ENCODE results near the gene MISP3. TPM values are rescaled to one million over a fixed set of nuclear protein-coding genes. Genes with fewer than 3 reads are reported as not detected.

Gene MISP3
- total and polyA plus RNA-seq, 7 experiments from 2014 or later: 0.18 to 1.9 (median 0.81) TPM

DNA sequence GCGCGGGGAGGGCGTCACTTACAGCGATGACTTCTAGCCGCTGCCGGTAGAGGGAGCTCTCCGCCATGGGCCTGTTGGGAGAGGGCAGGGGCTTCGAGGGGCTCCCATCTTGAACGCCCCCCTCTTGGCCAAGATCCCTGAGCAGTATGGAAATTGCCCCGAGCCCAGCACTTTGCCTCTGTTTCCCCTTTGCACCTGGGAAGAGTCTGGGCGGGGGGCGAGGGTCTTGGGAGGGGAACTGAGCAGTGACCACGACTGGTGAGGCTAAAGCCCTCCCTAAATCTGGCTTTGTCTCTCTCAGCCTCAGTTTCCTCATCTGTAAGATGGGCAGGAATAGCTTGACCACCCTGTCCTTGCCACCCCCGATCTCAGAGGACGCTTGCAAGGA, 13.5 kb upstream of the MISP3 start:
- peak; percentile 68 for ATAC-seq
- intact Hi-C loops (cut with micrococcal nuclease): loop anchor here in 1 of 2 donors (1.0 kb wide), 1 partner anchor 14 kb away; no protein-coding TSS in a partner anchor
- peak overlapping the region in 9 of 10 donors; percentile 19 to 81 (median 55) for H3K4me3 Mint-ChIP-seq
- POLR2A ChIA-PET: interaction anchor here (0.7 to 1.1 kb wide), 2 partner anchors 29 to 37 kb away, joined by 3 read pairs; no protein-coding TSS in a partner anchor
- peak in 5 of 9 donors; percentile 30 to 66 (median 46) for DNase-seq
- CTCF ChIA-PET: interaction anchor here (1.0 to 2.6 kb wide), 8 partner anchors 10 to 180 kb away, joined by 3 to 22 read pairs (median 7); partner anchors contain the start of gene MISP3
- Histone ChIP-seq H3K36me3 (ENCODE audit: control insufficient read depth in 2 of 3, insufficient read depth in 3 of 3, low read length in 3 of 3) (no peaks in the 10 kb centered on the region), H3K4me3 (ENCODE audit: low read length) (no peak overlapping the region), H3K4me1 (ENCODE audit: control insufficient read depth in 2 of 2, insufficient read depth in 2 of 2, low read length in 2 of 2) (peaks cover 9 to 10% of the 10 kb centered on the region in 2 donors), H3K27me3 (ENCODE audit: control insufficient read depth in 2 of 2, insufficient read depth in 2 of 2, low read length in 2 of 2) (peaks cover 5 to 21% of the 10 kb centered on the region in 2 donors), H3K27ac (ENCODE audit: low read depth, low read length) (no peak overlapping the region), H3K9me3 (ENCODE audit: control insufficient read depth in 2 of 3, low read length in 3 of 3) (no peaks in the 10 kb centered on the region)
- H3K27me3 Mint-ChIP-seq: peaks cover 16 to 48% (median 27%) of the 10 kb centered on the region in 5 donors
- H3K4me1 Mint-ChIP-seq: peaks cover 9 to 26% (median 19%) of the 10 kb centered on the region in 7 donors
- peaks cover 0 to 5% (median 0%) of the 10 kb centered on the region in 11 donors for H3K9me3 Mint-ChIP-seq
- no peak overlapping the region for H3K27ac Mint-ChIP-seq
- H3K36me3 Mint-ChIP-seq: peaks cover 0 to 2% (median 1%) of the 10 kb centered on the region in 5 donors

DNA sequence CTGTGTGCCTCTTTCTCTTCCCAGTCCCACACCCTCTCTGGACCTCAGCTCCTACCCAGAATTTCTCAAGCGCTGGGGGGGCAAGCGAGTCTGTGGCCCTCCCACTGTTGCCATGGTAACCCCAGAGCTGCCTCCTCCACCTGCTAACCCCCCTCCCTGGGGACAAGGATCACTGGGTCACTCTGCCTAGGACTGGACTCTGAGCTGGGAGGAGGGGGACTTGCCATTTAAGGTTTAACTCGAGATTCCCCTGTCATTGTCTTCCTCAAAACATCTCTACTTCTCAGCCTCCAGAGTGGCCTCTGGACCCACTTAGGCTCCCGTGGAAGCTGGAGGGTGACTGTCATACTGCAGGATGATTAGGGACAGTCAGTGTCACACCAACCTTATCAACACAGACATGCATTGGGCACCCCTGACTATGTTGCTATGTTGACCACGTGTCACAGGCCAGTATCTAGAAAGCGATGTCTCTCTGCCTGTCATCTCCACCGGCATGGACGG, 12.9 kb upstream of the MISP3 start:
- Histone ChIP-seq H3K27me3 (ENCODE audit: control insufficient read depth in 2 of 2, insufficient read depth in 2 of 2, low read length in 2 of 2) (peaks cover 5 to 21% of the 10 kb centered on the region in 2 donors), H3K9me3 (ENCODE audit: control insufficient read depth in 2 of 3, low read length in 3 of 3) (no peaks in the 10 kb centered on the region), H3K4me1 (ENCODE audit: control insufficient read depth in 2 of 2, insufficient read depth in 2 of 2, low read length in 2 of 2) (peaks cover 9 to 10% of the 10 kb centered on the region in 2 donors), H3K27ac (ENCODE audit: low read depth, low read length) (no peak overlapping the region), H3K36me3 (ENCODE audit: control insufficient read depth in 2 of 3, insufficient read depth in 3 of 3, low read length in 3 of 3) (no peaks in the 10 kb centered on the region), H3K4me3 (ENCODE audit: low read length) (no peak overlapping the region)
- DNase-seq (no peak), ATAC-seq (no peak)
- no peak overlapping the region for H3K27ac Mint-ChIP-seq
- H3K27me3 Mint-ChIP-seq: peaks cover 16 to 48% (median 27%) of the 10 kb centered on the region in 5 donors
- peaks cover 0 to 4% (median 0%) of the 10 kb centered on the region in 11 donors for H3K9me3 Mint-ChIP-seq
- peak overlapping the region in 4 of 10 donors; percentile 27 to 49 (median 38) for H3K4me3 Mint-ChIP-seq
- ChIA-PET POLR2A (interaction anchor here (0.7 to 1.1 kb wide), 3 partner anchors 10 to 38 kb away, joined by 3 read pairs; no protein-coding TSS in a partner anchor), CTCF (interaction anchor here (0.5 to 2.6 kb wide), 11 partner anchors 9 to 362 kb away, joined by 3 to 22 read pairs (median 4); partner anchors contain the start of gene MISP3)
- no peaks in the 10 kb centered on the region for H3K36me3 Mint-ChIP-seq
- intact Hi-C loops (cut with micrococcal nuclease): loop anchor here in 1 of 2 donors (1.0 kb wide), 1 partner anchor 14 kb away; no protein-coding TSS in a partner anchor
- peaks cover 9 to 25% (median 19%) of the 10 kb centered on the region in 7 donors for H3K4me1 Mint-ChIP-seq

DNA sequence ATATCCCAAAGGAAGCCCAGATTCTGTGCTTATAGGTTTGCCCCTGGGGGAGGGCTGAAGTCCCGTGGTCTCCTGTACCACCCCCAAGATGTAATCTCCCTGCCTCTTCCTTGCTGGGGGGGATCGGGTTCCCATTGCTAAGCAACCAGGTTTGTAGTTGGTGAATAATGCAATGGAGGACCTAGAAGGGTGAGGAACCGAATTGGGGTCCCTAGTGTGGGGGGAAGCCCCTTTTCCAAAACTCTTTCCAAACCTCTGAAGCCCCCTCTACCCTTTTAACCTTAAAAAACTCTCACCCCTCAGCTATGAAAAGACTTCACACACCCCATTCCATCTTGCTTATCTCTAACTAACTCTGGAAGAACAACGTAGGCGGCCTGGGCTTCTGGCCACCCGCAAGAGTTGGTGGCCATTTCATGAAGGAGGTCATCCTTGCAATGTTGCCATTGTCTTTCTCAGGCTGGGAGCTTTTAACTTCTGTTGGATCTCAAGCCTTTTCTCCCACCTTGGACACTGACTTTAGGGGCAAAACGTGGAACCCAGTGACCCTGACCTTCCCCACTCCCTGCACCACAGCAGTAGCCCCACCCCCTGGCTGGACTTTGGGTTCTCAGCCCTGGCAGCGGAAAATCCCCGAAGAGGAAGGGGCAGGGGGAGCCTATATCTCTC, 11.4 kb upstream of the MISP3 start:
- H3K27ac Mint-ChIP-seq: no peak overlapping the region
- peaks cover 9 to 22% (median 19%) of the 10 kb centered on the region in 7 donors for H3K4me1 Mint-ChIP-seq
- H3K36me3 ChIP-seq (ENCODE audit: control insufficient read depth in 2 of 3, insufficient read depth in 3 of 3, low read length in 3 of 3): no peaks in the 10 kb centered on the region
- no peak overlapping the region for H3K4me3 Mint-ChIP-seq
- no peaks in the 10 kb centered on the region for H3K9me3 ChIP-seq (ENCODE audit: control insufficient read depth in 2 of 3, low read length in 3 of 3)
- ChIA-PET CTCF (interaction anchor here (0.6 to 2.6 kb wide), 4 partner anchors 11 to 109 kb away, joined by 3 to 22 read pairs (median 4); partner anchors contain the start of gene MISP3), POLR2A (no interaction called here)
- no peak for DNase-seq
- H3K4me1 ChIP-seq (ENCODE audit: control insufficient read depth in 2 of 2, insufficient read depth in 2 of 2, low read length in 2 of 2): peaks cover 9 to 10% of the 10 kb centered on the region in 2 donors
- peaks cover 5 to 21% of the 10 kb centered on the region in 2 donors for H3K27me3 ChIP-seq (ENCODE audit: control insufficient read depth in 2 of 2, insufficient read depth in 2 of 2, low read length in 2 of 2)
- H3K4me3 ChIP-seq (ENCODE audit: low read length): no peak overlapping the region
- intact Hi-C loops (cut with micrococcal nuclease): no loop called here
- no peak for ATAC-seq
- peaks cover 0 to 4% (median 0%) of the 10 kb centered on the region in 11 donors for H3K9me3 Mint-ChIP-seq
- peaks cover 16 to 49% (median 29%) of the 10 kb centered on the region in 5 donors for H3K27me3 Mint-ChIP-seq
- no peak overlapping the region for H3K27ac ChIP-seq (ENCODE audit: low read depth, low read length)
- no peaks in the 10 kb centered on the region for H3K36me3 Mint-ChIP-seq

DNA sequence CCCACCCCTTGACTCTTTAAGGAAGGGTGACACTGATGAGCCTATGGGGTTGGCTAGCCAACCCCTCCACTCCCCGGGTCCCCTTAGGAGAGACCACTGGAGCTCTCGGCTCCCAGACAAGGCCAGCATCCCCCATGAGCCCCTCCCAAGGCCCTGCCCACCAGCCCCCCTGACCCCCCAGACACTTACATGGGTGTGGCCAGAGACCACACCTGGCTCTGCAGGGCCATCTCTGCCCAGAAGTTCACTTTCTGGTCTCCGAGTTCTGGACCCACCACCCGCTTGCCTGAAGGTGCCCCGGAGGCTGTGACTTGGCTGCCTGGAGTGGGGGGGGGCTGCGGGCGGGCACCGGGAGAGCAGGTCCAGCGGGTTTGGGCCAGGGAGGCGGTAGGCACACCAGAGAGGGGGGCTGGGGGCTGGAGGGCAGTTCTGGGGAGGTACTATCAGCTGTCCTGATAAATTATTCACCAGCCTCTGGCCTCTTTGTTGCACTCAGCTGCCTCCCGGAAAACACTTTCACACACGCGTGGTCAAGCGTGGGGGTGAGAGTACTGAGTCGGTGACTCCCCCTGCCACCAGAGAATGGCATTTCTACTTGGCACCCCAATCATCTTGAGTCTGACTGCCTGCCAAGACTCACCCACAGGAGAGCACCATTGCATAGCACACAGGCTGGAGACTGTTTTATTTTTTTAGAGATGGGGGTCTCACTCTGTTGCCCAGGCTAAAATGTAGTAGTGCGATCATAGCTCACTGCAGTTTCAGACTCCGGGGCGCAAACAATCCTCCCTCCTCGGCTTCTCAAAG, 10.6 kb upstream of the MISP3 start, which contains the start of gene PALM3:
PALM3 (minus strand) TSS at position 326 of the 807 bp plus-strand sequence; CDS start at position 230, 96 bp downstream.
- peaks cover 0 to 3% (median 0%) of the 10 kb centered on the region in 11 donors for H3K9me3 Mint-ChIP-seq
- POLR2A ChIA-PET: no interaction called here
- intact Hi-C loops (cut with micrococcal nuclease): no loop called here

DNA sequence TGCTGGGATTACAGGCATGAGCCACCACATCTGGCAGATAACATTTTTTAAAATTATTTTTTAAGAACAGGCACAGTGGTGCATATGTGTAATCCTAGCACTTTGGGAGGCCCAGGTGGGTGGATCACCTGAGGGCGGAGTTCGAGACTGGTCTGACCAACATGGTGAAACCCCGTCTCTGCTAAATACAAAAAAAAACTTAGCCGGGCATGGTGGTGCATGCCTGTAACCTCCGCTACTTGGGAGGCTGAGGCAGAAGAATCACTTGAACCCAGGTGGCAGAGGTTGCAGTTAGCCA, 10.1 kb upstream of the MISP3 start:
- ChIA-PET CTCF (no interaction called here), POLR2A (no interaction called here)
- Histone ChIP-seq H3K4me3 (ENCODE audit: low read length) (no peak overlapping the region), H3K4me1 (ENCODE audit: control insufficient read depth in 2 of 2, insufficient read depth in 2 of 2, low read length in 2 of 2) (peaks cover 9 to 10% of the 10 kb centered on the region in 2 donors), H3K36me3 (ENCODE audit: control insufficient read depth in 2 of 3, insufficient read depth in 3 of 3, low read length in 3 of 3) (no peaks in the 10 kb centered on the region), H3K9me3 (ENCODE audit: control insufficient read depth in 2 of 3, low read length in 3 of 3) (no peaks in the 10 kb centered on the region), H3K27me3 (ENCODE audit: control insufficient read depth in 2 of 2, insufficient read depth in 2 of 2, low read length in 2 of 2) (peaks cover 5 to 21% of the 10 kb centered on the region in 2 donors), H3K27ac (ENCODE audit: low read depth, low read length) (no peak overlapping the region)
- DNase-seq (no peak), ATAC-seq (no peak)
- H3K9me3 Mint-ChIP-seq: peaks cover 0 to 2% (median 0%) of the 10 kb centered on the region in 11 donors
- no peaks in the 10 kb centered on the region for H3K36me3 Mint-ChIP-seq
- intact Hi-C loops (cut with micrococcal nuclease): no loop called here
- H3K4me3 Mint-ChIP-seq: no peak overlapping the region
- peaks cover 9 to 19% (median 15%) of the 10 kb centered on the region in 7 donors for H3K4me1 Mint-ChIP-seq
- no peak overlapping the region for H3K27ac Mint-ChIP-seq
- H3K27me3 Mint-ChIP-seq: peaks cover 16 to 40% (median 30%) of the 10 kb centered on the region in 5 donors

More for the DNA sequence above, 10.6 kb upstream of the MISP3 start, which contains the start of gene PALM3:
- no peak within 1 kb of the TSS for H3K4me3 Mint-ChIP-seq
- DNase-seq (no peak), ATAC-seq (no peak)
- H3K27ac Mint-ChIP-seq: no peak within 1 kb of the TSS
- Histone ChIP-seq H3K4me1 (ENCODE audit: control insufficient read depth in 2 of 2, insufficient read depth in 2 of 2, low read length in 2 of 2) (peaks cover 9 to 10% of the 10 kb centered on the region in 2 donors), H3K9me3 (ENCODE audit: control insufficient read depth in 2 of 3, low read length in 3 of 3) (no peaks in the 10 kb centered on the region), H3K27ac (ENCODE audit: low read depth, low read length) (no peak within 1 kb of the TSS), H3K4me3 (ENCODE audit: low read length) (no peak within 1 kb of the TSS), H3K36me3 (ENCODE audit: control insufficient read depth in 2 of 3, insufficient read depth in 3 of 3, low read length in 3 of 3) (no peaks in the 10 kb centered on the region), H3K27me3 (ENCODE audit: control insufficient read depth in 2 of 2, insufficient read depth in 2 of 2, low read length in 2 of 2) (peaks cover 5 to 21% of the 10 kb centered on the region in 2 donors)
- H3K27me3 Mint-ChIP-seq: peaks cover 16 to 42% (median 30%) of the 10 kb centered on the region in 5 donors
- no peaks in the 10 kb centered on the region for H3K36me3 Mint-ChIP-seq
- peaks cover 9 to 20% (median 16%) of the 10 kb centered on the region in 7 donors for H3K4me1 Mint-ChIP-seq
- CTCF ChIA-PET: no interaction called here

DNA sequence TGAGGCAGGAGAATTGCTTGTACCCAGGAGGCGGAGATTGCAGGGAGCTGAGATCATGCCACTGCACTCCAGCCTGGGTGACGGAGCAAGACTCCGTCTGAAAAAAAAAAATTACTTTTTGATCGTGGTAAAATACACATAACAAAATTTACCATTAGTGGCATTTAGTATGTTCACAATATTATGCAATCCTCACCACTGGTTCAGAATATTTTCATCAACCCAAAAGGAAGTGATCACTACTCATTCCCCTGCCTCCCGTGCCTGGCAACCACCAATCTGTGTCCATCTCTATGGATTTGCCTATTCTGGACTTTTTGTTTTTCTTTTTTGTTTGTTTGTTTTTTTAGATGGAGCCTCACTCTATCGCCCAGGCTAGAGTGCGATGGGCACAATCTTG, 9.5 kb upstream of the MISP3 start:
- Mint-ChIP-seq H3K4me3 (no peak overlapping the region), H3K4me1 (peaks cover 8 to 15% (median 11%) of the 10 kb centered on the region in 7 donors)

More for the DNA sequence above, 9.5 kb upstream of the MISP3 start:
- Histone ChIP-seq H3K4me3 (ENCODE audit: low read length) (no peak overlapping the region), H3K36me3 (ENCODE audit: control insufficient read depth in 2 of 3, insufficient read depth in 3 of 3, low read length in 3 of 3) (no peaks in the 10 kb centered on the region), H3K27ac (ENCODE audit: low read depth, low read length) (no peak overlapping the region), H3K9me3 (ENCODE audit: control insufficient read depth in 2 of 3, low read length in 3 of 3) (no peaks in the 10 kb centered on the region), H3K27me3 (ENCODE audit: control insufficient read depth in 2 of 2, insufficient read depth in 2 of 2, low read length in 2 of 2) (peaks cover 4 to 17% of the 10 kb centered on the region in 2 donors), H3K4me1 (ENCODE audit: control insufficient read depth in 2 of 2, insufficient read depth in 2 of 2, low read length in 2 of 2) (peaks cover 5 to 10% of the 10 kb centered on the region in 2 donors)
- Mint-ChIP-seq H3K9me3 (peaks cover 0 to under 1% (median 0%) of the 10 kb centered on the region in 11 donors), H3K27ac (no peak overlapping the region), H3K36me3 (no peaks in the 10 kb centered on the region), H3K27me3 (peaks cover 16 to 34% (median 25%) of the 10 kb centered on the region in 5 donors)
- POLR2A ChIA-PET: no interaction called here
- ATAC-seq (no peak), DNase-seq (no peak)
- CTCF ChIA-PET: no interaction called here
- intact Hi-C loops (cut with micrococcal nuclease): no loop called here

Data from naive thymus-derived CD4-positive, alpha-beta T cell (primary cell).